NB4 (cell line): Measurements from ENCODE around the gene LOXL3.

Source experiments
- DNase-seq: peaks from one replicate; pipeline ENCODE4 v3.0.0; 2010; ENCODE audit warnings: low read depth
- H3K4me3 ChIP-seq: one replicate; pipeline ENCODE4 v1.5.1; 2011; ENCODE audit warnings: mild to moderate bottlenecking, low read depth, low read length, moderate library complexity
- MAX ChIP-seq: IDR thresholded peaks from 2 replicates; pipeline ENCODE4 v1.6.1; 2011; ENCODE audit warnings: low read depth, low read length
- MYC ChIP-seq: IDR thresholded peaks from 2 replicates; pipeline ENCODE4 v1.6.1; 2011; ENCODE audit warnings: low read depth, low read length
- POLR2A ChIP-seq: IDR thresholded peaks from 2 replicates; pipeline ENCODE4 v1.6.1; 2011; ENCODE audit warnings: mild to moderate bottlenecking; ENCODE audit not compliant: insufficient read length; ENCODE audit errors: extremely low read depth
- TF ChIP-seq, protein P1 (sequence below): IDR thresholded peaks from one replicate; pipeline ENCODE4 v1.5.1; 2012; ENCODE audit warnings: low read depth, low read length

The LOXL3 gene

DNA sequence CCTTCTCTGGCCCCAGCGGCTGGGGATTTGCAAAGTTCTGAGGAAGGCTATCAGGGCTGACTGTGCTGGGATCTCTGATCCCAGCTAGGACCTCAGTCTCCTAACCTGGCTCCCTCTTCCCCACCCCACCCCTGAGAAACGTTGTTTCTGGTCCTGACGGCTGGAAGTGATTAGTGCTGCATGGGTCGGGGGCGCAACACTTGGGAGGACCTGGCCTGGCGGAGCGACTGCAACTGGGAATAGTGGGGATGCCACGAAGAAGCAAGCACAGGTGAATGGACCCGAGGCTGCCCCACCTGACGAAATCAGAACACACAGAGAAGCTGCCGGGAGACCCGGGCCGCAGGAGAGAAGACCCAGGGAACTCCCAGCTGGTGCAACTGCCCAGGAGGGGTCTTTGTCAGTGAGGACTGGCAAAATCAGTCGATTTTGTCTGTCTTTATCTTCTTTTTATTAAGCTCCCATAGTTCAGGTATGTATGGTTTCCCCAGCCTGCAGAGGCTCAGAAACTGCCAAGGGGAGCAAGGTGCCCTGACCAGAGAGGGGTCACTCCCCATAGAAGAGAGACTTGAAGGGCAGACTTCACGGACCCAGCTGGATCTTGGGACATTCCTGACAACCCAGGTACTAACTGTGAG, 53.7 kb downstream of the LOXL3 start:
- TF ChIP-seq MAX = no peak
- TF ChIP-seq, protein P1, sequence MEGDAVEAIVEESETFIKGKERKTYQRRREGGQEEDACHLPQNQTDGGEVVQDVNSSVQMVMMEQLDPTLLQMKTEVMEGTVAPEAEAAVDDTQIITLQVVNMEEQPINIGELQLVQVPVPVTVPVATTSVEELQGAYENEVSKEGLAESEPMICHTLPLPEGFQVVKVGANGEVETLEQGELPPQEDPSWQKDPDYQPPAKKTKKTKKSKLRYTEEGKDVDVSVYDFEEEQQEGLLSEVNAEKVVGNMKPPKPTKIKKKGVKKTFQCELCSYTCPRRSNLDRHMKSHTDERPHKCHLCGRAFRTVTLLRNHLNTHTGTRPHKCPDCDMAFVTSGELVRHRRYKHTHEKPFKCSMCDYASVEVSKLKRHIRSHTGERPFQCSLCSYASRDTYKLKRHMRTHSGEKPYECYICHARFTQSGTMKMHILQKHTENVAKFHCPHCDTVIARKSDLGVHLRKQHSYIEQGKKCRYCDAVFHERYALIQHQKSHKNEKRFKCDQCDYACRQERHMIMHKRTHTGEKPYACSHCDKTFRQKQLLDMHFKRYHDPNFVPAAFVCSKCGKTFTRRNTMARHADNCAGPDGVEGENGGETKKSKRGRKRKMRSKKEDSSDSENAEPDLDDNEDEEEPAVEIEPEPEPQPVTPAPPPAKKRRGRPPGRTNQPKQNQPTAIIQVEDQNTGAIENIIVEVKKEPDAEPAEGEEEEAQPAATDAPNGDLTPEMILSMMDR = no peak
- no peak for TF ChIP-seq MYC
- TF ChIP-seq POLR2A = no peak
- no peak overlapping the region for H3K4me3 ChIP-seq
- no peak for DNase-seq

DNA sequence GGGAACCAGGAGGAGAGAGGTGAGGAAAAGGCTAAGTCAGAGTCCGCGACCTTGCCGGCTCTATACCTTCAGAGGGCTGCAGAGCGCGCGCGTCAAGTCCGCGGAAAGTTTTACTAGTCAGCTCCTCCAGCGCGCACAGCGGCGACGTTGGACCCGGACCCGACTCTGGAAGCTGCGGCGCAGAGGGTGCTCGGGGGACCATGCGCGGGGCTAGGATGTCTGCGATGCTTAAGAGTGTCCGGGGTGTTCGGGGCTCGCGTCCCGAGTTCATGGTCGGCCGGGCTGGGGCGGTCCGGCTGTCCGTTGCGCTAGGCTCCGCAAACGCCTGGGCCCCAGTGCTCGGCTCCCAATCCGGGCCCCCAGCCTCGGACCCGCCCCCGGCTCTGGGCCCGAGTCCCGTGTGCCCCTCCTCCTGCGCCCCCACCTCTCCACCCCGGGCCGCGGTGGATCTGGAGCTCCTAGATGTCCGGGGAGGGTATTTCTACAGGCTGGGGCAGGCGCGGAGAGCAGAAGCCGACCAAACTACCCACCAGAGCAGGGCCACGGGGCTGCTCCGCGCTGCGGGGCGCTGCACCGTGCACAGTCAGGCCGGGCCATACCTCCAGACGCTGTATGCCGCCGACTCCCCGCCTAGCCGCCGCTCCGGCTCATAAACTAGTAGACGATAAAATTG, 54.3 kb downstream of the LOXL3 start, which contains the start of gene LBX2:
Gene LBX2, minus strand, starts transcription at position 337 of the 673 bp plus-strand sequence. Its CDS starts 66 bp downstream, at position 271.
- no peak within 1 kb of the TSS for H3K4me3 ChIP-seq
- no peak for DNase-seq
- TF ChIP-seq MAX (no peak), MYC (no peak)
- TF ChIP-seq, protein P1 = no peak

DNA sequence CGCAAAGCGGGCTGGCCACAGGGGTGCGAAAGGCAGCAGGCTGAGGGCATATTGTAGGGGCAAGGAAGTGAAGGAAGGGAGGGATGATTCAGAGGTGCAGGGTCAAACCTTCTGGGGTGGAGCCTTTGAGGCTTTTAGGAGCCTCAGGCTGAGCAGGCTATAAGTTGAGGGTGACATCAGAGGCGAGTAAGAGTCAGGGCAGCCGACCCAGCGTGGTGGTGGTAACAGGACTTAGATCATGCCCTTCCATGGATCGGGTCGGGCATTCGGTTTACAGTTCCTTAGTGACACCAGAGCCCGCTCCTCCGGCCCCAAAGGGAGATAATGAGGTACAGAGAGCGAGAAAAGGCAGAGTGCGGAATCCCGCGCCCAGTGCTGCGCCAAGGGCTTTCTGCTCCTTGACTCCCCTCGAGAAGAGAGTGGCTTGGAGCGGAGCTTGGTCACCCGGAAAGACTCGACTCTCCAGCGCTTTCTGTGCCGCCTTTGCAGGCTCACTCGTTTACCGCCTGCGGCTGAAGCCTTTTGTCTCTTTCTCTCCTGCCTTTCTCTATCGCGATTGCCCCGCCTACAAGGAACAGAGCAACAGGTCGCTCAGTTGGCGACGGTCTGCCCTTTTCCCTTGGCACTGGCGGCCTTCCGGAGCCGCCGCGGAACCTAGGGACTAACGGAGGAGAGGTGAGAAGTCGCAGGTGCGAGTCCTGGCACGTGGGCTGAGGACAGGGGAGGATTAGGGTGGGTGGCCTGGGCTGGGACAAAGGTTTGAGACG, 55.1 kb downstream of the LOXL3 start:
- peak; percentile 62 for DNase-seq
- TF ChIP-seq, protein P1 = no peak
- no peak for TF ChIP-seq POLR2A
- TF ChIP-seq MYC = no peak
- no peak for TF ChIP-seq MAX
- H3K4me3 ChIP-seq = no peak overlapping the region

- DNase-seq = no peak
- TF ChIP-seq POLR2A (no peak), MAX (no peak), MYC (no peak)
- TF ChIP-seq, protein P1 = no peak
- no peak overlapping the region for H3K4me3 ChIP-seq
These were observed 55.8 kb downstream of the LOXL3 start for GRCh38 chr2:74497777-74498499.

DNA sequence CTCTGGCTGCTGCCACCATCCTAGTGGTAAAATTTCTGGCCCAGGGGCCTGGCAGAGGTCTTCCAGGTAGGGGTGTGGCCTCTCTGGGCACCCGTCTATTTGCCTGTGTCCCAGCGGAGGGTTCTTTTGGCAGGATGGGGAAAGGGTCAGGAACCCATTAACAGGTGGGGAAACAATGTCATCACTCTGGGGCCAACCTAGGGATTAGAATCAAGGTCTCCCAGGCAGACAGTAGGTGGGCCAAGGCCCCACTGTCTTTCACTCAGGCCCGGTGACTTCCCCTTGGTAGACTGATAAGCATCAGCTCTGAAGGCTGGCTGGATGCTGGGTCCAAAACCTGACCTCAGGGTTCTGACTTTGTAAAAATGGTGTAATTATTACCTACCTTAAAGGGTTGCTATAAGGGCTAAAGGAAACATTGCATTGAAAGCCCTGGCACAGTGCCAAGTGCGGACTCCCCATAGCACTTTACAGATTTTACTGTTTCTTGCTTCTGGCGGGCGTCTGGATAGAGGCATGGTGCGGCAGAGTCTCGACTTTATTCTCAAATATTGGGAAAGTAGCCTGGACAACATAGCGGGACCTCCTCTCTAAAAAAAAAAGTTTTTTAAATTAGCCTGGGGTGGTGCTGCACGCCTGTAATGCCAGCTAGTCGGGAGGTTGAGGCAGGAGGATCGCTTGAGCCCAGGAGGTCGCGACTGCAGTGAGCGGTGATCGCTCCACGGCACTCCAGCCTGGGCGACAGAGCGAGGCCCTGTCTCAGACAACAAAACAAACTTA, 56.6 kb downstream of the LOXL3 start:
- TF ChIP-seq POLR2A (no peak), MYC (no peak), MAX (no peak)
- TF ChIP-seq, protein P1 = no peak
- H3K4me3 ChIP-seq = no peak overlapping the region
- no peak for DNase-seq
